ENCODE data around the gene ZNF446.

ZNF446 gene

GRCh38 chr19:58519355-58520256, 43.5 kb downstream of the ZNF446 start, which contains the start of gene ZBTB45:
Gene ZBTB45, minus strand, starts transcription at chr19:58519810. Its CDS starts 2,137 bp downstream, at chr19:58517673.
- Histone ChIP-seq H3K4me1 (peaks cover 16 to 49% (median 33%) of the 10 kb centered on the region in 4 donors), H3K27me3 (no peaks in the 10 kb centered on the region), H3K27ac (peak within 1 kb of the TSS; percentile 97 to 98), H3K36me3 (peaks cover 15 to 25% (median 17%) of the 10 kb centered on the region in 3 donors), H3K9me3 (no peaks in the 10 kb centered on the region), H3K4me3 (peak within 1 kb of the TSS; percentile 89 to 95)
- TF ChIP-seq CTCF (IDR thresholded peaks at IDR 0.05) = peak; percentile 75 to 77
- DNase-seq = peak; percentile 91 to 96
- intact Hi-C loops (cut with DNase I; ENCODE audit: low total_unique reads) = loop anchor here (5.0 kb wide), 1 partner anchor 42 kb away; the partner anchor contains the start of gene ZNF446

- intact Hi-C loops (cut with DNase I; ENCODE audit: low total_unique reads) = no loop called here
- DNase-seq = no peak
- H3K4me1 ChIP-seq = peaks cover 16 to 45% (median 31%) of the 10 kb centered on the region in 4 donors
Measured at GRCh38 chr19:58520257-58520599, 44.1 kb downstream of the ZNF446 start.

GRCh38 chr19:58521651-58522050, 45.5 kb downstream of the ZNF446 start:
- Histone ChIP-seq H3K4me1 (peaks cover 16 to 32% (median 26%) of the 10 kb centered on the region in 4 donors), H3K27ac (no peak overlapping the region), H3K4me3 (no peak overlapping the region), H3K9me3 (no peaks in the 10 kb centered on the region), H3K36me3 (peaks cover 7 to 8% (median 8%) of the 10 kb centered on the region in 3 donors), H3K27me3 (no peaks in the 10 kb centered on the region)
- no peak for DNase-seq
- intact Hi-C loops (cut with DNase I; ENCODE audit: low total_unique reads) = no loop called here
- TF ChIP-seq CTCF (IDR thresholded peaks at IDR 0.05) = no peak

More at GRCh38 chr19:58520257-58520599, 44.1 kb downstream of the ZNF446 start:
- H3K27me3 ChIP-seq = no peaks in the 10 kb centered on the region
- H3K4me3 ChIP-seq = peak overlapping the region; percentile 89 to 95
- no peak for TF ChIP-seq CTCF (IDR thresholded peaks at IDR 0.05)
- peak overlapping the region; percentile 97 to 98 for H3K27ac ChIP-seq
- H3K9me3 ChIP-seq = no peaks in the 10 kb centered on the region
- H3K36me3 ChIP-seq = peaks cover 15 to 22% (median 17%) of the 10 kb centered on the region in 3 donors

- TF ChIP-seq CTCF (IDR thresholded peaks at IDR 0.05) = no peak
- Histone ChIP-seq H3K4me3 (no peak overlapping the region), H3K9me3 (no peaks in the 10 kb centered on the region), H3K4me1 (peaks cover 12 to 22% (median 19%) of the 10 kb centered on the region in 4 donors), H3K27ac (no peak overlapping the region), H3K27me3 (peaks cover 0 to 1% of the 10 kb centered on the region in 2 donors), H3K36me3 (no peaks in the 10 kb centered on the region)
- DNase-seq = no peak
- intact Hi-C loops (cut with DNase I; ENCODE audit: low total_unique reads) = no loop called here
Measured at GRCh38 chr19:58522709-58523108, 46.6 kb downstream of the ZNF446 start.

DNA sequence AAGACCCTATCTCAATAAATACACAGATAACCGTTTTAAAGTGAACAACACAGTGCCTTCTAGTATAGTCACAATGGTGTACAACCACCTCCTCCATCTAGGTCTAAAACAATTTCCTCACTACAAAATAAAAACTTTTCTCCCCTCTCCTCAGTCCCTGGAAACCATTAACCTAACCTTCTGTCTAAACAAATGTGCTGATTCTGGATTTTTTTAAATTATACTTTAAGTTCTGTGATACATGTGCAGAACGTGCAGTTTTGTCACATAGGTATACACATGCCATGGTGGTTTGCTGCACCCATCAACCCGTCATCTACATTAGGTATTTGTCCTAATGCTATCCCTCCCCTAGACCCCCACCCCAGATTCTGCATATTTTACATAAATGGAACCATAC, 53.3 kb downstream of the ZNF446 start:
- H3K9me3 ChIP-seq = no peaks in the 10 kb centered on the region
- intact Hi-C loops (cut with DNase I; ENCODE audit: low total_unique reads) = no loop called here
- no peak overlapping the region for H3K4me3 ChIP-seq
- H3K36me3 ChIP-seq = no peaks in the 10 kb centered on the region
- no peaks in the 10 kb centered on the region for H3K4me1 ChIP-seq
- DNase-seq = no peak
- H3K27me3 ChIP-seq = peaks cover 0 to 11% of the 10 kb centered on the region in 2 donors
- no peak overlapping the region for H3K27ac ChIP-seq
- TF ChIP-seq CTCF (IDR thresholded peaks at IDR 0.05) = no peak
